Heart right ventricle (tissue), 16 donors: Measurements from ENCODE around the gene OSBPL6. TPM values are rescaled to one million over a fixed set of nuclear protein-coding genes. Genes with fewer than 3 reads are reported as not detected.

Experiments used
- ATAC-seq, 8 donors: fragments of 200-7000 bp; cut with Tn5 transposase; one replicate each; pipeline ENCODE4 v1.9.1; 2020; ENCODE audit warnings: mild to moderate bottlenecking in 8 of 8, moderate library complexity in 8 of 8, moderate number of reproducible peaks in 1 of 8
- DNase-seq, 2 donors: peaks; one replicate each; pipeline ENCODE4 v3.0.0-alpha.2; 2020
- H3K27ac ChIP-seq, 10 donors: fragments of 200-600 bp; sonication (generic) in 2 of 10; one replicate each; pipeline versions ENCODE4 v1.5.0 to v1.8.0; 2020 to 2022; ENCODE audit warnings: mild to moderate bottlenecking in 3 of 10
- H3K27me3 ChIP-seq, 7 donors: fragments of 200-600 bp; one replicate each; pipeline ENCODE4 v1.8.0; 2021 to 2022; ENCODE audit warnings: mild to moderate bottlenecking in 2 of 7
- H3K36me3 ChIP-seq, 9 donors: fragments of 200-600 bp; sonication (generic) in 1 of 9; one replicate each; pipeline versions ENCODE4 v1.5.0 to v1.8.0; 2020 to 2022; ENCODE audit warnings: mild to moderate bottlenecking in 2 of 9
- H3K4me1 ChIP-seq, 9 donors: fragments of 200-600 bp; sonication (generic) in 1 of 9; one replicate each; pipeline versions ENCODE4 v1.5.0 to v1.8.0; 2020 to 2022; ENCODE audit warnings: mild to moderate bottlenecking in 4 of 9
- H3K4me3 ChIP-seq, 10 donors: fragments of 200-600 bp; sonication (generic) in 2 of 10; one replicate each; pipeline versions ENCODE4 v1.5.0 to v1.8.0; 2020 to 2022; ENCODE audit warnings: mild to moderate bottlenecking in 7 of 10, moderate library complexity in 2 of 10
- H3K9me3 ChIP-seq, 11 donors: fragments of 200-600 bp in 10 of 11; sonication (generic) in 2 of 11; one replicate each; pipeline versions ENCODE4 v1.5.0 to v1.8.0; 2013 to 2022; ENCODE audit warnings: mild to moderate bottlenecking in 2 of 11, control low read depth in 1 of 11, moderate library complexity in 1 of 11
- whole genome bisulfite sequencing, 2 donors: extraction: QIAGEN DNeasy Blood & Tissue Kit; methylation state at CpG; one replicate each; pipeline ENCODE4 v1.1.7; 2013; ENCODE audit warnings: inconsistent platforms in 1 of 2; 5-methylcytosine and 5-hydroxymethylcytosine counted together
- intact Hi-C, 10 donors: fragments of 100-400 bp; cut with DNase I; formaldehyde crosslinking; loops; one replicate each; pipeline versions ENCODE4 v1.11.1 to v1.14.2; 2022
- polyA plus RNA-seq, 2 donors: library from polyadenylated mRNA; stranded (reverse); fragments of 200-250 nt; gene quantifications; one replicate each; pipeline ENCODE4 v1.2.3, GENCODE V29; 2013
- total RNA-seq, 10 donors: library from RNA; stranded (reverse); fragmentation: NEBNext Ultra II Directional in 3 of 10; extraction: Animal tissue kit (Norgen Biotek cat#: 25700) in 3 of 10; gene quantifications; one replicate each; pipeline versions ENCODE4 v1.2.1 to v1.2.4, GENCODE V29; 2021 to 2023
- TF ChIP-seq, protein P1 (sequence below), 9 donors: fragments of 200-600 bp; sonication (generic) in 2 of 9; IDR thresholded peaks; one replicate each; pipeline versions ENCODE4 v1.5.0 to v1.8.0; 2021 to 2022; ENCODE audit warnings: antibody characterized with exemption in 9 of 9, mild to moderate bottlenecking in 5 of 9, moderate library complexity in 1 of 9
- donor health status: Arrhythmogenic right ventricular cardiomyopathy.
- donor health status: ischemic (EF 13 %, LVEDD 7.1; RV severe dilation, severe dysfunction).
- donor health status: healthy with polysubstance abuse.
- donor health status: DM: no; HTN: yes; CAD: no.
- donor health status: DM: no; HTN: no; CAD: no.
- donor health status: ischemic (EF 25% LVEDD 6.9; RV normal size, moderate dysfunction).
- donor health status: ischemic (EF 25% LVEDD 5.7; RV mildly dilated, moderate dysfunction).
- donor health status: healthy.
- donor health status: DM: yes; HTN: yes; CAD: no.
- donor health status: Ischemic cardiomyopathy.
- donor health status: ischemic (EF 35%, LVEDD 5.7; RV mildly dilated, moderate dysfunction).
- donor health status: nonischemic (EF 11% LVEDD 7.7; RV severe dilation, severe dysfunction).
- donor health status: DM: yes; HTN: yes; CAD: no.
- donor health status: PGD.
- donor health status: ischemic (EF 29% LVEDD 5.4; RV normal size, mild dysfunction).
- donor health status: nonischemic (EF 23%, LVEDD 6.1; RV moderate dilation, normal function).

OSBPL6 gene
- total and polyA plus RNA-seq, 12 donors = 1.1 to 8.0 (median 4.4) TPM

DNA sequence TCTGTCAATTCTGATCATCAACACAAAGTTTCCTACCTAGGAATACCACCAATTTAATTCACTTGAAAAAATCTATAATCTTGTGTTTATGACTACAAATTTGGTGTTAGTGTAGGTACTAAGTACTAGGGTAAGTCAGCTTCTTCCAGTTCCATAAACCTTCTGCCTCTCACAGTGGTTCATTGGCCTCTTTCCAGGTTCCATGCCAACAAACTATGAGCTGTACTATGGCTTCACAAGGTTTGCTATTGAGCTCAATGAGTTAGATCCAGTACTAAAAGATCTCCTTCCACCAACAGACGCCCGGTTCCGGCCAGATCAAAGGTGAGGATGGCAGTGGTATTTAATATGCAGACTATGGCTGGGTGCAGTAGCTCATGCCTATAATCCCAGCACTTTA, 197.9 kb downstream of the OSBPL6 start:
- Histone ChIP-seq H3K4me3 (no peak overlapping the region), H3K9me3 (no peaks in the 10 kb centered on the region), H3K27ac (no peak overlapping the region), H3K27me3 (no peaks in the 10 kb centered on the region), H3K36me3 (peaks cover 0 to 15% (median 0%) of the 10 kb centered on the region in 9 donors), H3K4me1 (peaks cover 0 to 4% (median 0%) of the 10 kb centered on the region in 9 donors)
- ATAC-seq = no peak
- TF ChIP-seq, protein P1, sequence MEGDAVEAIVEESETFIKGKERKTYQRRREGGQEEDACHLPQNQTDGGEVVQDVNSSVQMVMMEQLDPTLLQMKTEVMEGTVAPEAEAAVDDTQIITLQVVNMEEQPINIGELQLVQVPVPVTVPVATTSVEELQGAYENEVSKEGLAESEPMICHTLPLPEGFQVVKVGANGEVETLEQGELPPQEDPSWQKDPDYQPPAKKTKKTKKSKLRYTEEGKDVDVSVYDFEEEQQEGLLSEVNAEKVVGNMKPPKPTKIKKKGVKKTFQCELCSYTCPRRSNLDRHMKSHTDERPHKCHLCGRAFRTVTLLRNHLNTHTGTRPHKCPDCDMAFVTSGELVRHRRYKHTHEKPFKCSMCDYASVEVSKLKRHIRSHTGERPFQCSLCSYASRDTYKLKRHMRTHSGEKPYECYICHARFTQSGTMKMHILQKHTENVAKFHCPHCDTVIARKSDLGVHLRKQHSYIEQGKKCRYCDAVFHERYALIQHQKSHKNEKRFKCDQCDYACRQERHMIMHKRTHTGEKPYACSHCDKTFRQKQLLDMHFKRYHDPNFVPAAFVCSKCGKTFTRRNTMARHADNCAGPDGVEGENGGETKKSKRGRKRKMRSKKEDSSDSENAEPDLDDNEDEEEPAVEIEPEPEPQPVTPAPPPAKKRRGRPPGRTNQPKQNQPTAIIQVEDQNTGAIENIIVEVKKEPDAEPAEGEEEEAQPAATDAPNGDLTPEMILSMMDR (IDR thresholded peaks at IDR 0.05) = no peak
- WGBS, 2 donors = 93 to 94% methylated on average over 3 of the region's 3 CpGs
- no peak for DNase-seq
- intact Hi-C loops = loop anchor here in 1 of 10 donors (10.0 kb wide), 1 partner anchor 197 kb away; the partner anchor contains the start of gene OSBPL6

- H3K36me3 ChIP-seq = peaks cover 0 to 5% (median 0%) of the 10 kb centered on the region in 9 donors
- H3K9me3 ChIP-seq = no peaks in the 10 kb centered on the region
- intact Hi-C loops = loop anchor here in 2 of 10 donors (5.0 to 10.0 kb wide), 2 partner anchors 200 to 283 kb away; partner anchors contain the start of genes OSBPL6 (in 1 of the 2) and RBM45 (in 1 of the 2)
- ATAC-seq (peak in 2 of 8 donors; percentile 35 to 39), DNase-seq (no peak)
- H3K27ac ChIP-seq = no peak overlapping the region
- TF ChIP-seq, protein P1 (IDR thresholded peaks at IDR 0.05) = no peak
- H3K4me1 ChIP-seq = peaks cover 0 to 4% (median 0%) of the 10 kb centered on the region in 9 donors
- H3K4me3 ChIP-seq = no peak overlapping the region
- no peaks in the 10 kb centered on the region for H3K27me3 ChIP-seq
Measured at GRCh38 chr2:178394859-178395258, 200.5 kb downstream of the OSBPL6 start.

- TF ChIP-seq, protein P1 (IDR thresholded peaks at IDR 0.05) = no peak
- intact Hi-C loops = loop anchor here in 2 of 10 donors (5.0 to 10.0 kb wide), 2 partner anchors 200 to 283 kb away; partner anchors contain the start of genes OSBPL6 (in 1 of the 2) and RBM45 (in 1 of the 2)
- ATAC-seq (no peak), DNase-seq (no peak)
- H3K4me1 ChIP-seq = peaks cover 0 to 4% (median 0%) of the 10 kb centered on the region in 9 donors
- H3K36me3 ChIP-seq = peaks cover 0 to 5% (median 0%) of the 10 kb centered on the region in 9 donors
- no peaks in the 10 kb centered on the region for H3K27me3 ChIP-seq
- H3K27ac ChIP-seq = no peak overlapping the region
- H3K9me3 ChIP-seq = no peaks in the 10 kb centered on the region
- H3K4me3 ChIP-seq = no peak overlapping the region
- WGBS, 2 donors = 74 to 75% methylated on average over 2 of the region's 2 CpGs
Measured at GRCh38 chr2:178395295-178395694, 201.0 kb downstream of the OSBPL6 start.

DNA sequence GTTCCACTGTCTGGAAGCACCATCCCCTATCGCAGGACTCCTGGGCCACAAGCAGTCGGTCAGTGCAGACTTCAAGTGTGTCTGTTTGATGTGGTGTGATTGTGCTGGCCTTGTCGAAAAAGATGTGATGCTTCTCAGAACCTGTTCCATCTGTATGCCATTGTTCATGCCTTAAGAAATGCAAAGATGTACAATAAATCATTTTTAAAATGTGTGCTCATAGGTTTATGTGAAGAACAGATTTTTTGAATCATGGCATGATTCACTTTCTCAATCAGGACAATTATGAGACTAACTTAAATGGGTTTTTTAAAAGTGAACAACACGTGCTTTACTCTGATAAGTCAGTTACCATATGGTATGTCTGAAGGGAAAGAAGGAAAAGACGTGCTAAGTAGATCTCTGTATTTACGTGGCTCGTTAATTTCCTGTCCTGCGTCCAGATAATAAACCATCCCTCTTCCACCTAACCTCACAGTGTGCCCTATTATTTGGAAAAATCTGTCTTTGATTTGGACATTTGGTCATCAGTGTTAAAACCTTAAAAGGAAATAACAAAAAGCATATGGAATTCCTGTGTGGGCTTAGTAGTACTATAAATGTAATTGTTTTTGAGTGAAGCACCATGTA, 201.7 kb downstream of the OSBPL6 start:
- Histone ChIP-seq H3K4me1 (peaks cover 0 to 4% (median 0%) of the 10 kb centered on the region in 9 donors), H3K27me3 (no peaks in the 10 kb centered on the region), H3K27ac (no peak overlapping the region), H3K36me3 (peaks cover 0 to 4% (median 0%) of the 10 kb centered on the region in 9 donors), H3K4me3 (no peak overlapping the region), H3K9me3 (no peaks in the 10 kb centered on the region)
- intact Hi-C loops = loop anchor here in 3 of 10 donors (2.0 to 10.0 kb wide), 3 partner anchors 19 to 284 kb away; partner anchors contain the start of genes OSBPL6 (in 1 of the 3) and RBM45 (in 1 of the 3)
- TF ChIP-seq, protein P1 (IDR thresholded peaks at IDR 0.05) = no peak
- WGBS, 2 donors = 74% methylated on average over 8 of the region's 8 CpGs
- no peak for DNase-seq
- no peak for ATAC-seq
